Stimulated activated CD8-positive, alpha-beta memory T cell treated with anti-CD3 and anti-CD28 coated beads, Interleukin-4, amount 100 ng/mL, for 1 hour (primary cell): ENCODE measurements around the gene SLC6A2.

Experiments used
- DNase-seq, 2 donors: peaks; one replicate each; pipeline ENCODE4 v3.0.0-alpha.2; 2020; ENCODE audit warnings: low read depth in 2 of 2, low spot score in 1 of 2

Gene SLC6A2

DNA sequence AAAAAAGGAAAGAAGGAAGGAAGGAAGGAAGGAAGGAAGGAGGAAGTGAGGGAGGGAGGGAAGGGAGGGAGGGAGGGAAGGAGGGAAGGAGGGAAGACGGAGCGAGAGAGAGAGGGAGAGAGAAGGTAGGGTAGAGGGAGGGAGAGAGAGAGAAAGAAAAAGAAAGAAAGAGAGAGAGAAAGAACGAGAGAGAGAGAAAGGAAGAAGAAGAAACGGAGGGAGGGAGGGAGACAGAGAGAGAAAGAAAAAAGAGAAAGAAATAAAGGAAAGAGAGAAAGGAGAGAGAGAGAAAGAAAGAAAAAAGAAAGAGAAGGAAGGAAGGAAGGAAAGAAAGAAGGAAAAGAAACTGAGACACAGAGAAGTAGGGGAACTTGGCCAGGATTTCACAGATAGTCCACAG, 8.4 kb upstream of the SLC6A2 start:
- DNase-seq: no peak

DNA sequence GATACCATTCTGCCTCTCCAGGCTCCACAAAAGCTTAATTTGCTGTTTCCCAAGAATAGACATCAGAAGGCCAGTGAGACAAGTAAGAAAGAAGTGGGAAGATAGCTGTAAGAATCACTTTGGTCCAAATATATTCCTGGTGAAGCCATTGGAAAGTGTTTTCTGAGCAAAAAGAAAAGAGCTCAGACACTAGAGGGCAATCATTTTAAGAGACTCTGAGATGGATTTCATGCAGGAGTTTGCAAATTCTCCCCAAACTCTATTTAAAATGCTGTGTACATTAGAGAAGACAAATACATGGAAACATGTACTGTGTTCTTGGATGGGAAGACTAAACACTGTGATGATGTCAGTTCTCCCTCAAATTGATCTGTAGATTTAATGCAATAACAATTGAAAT, 8.0 kb upstream of the SLC6A2 start:
- no peak for DNase-seq

DNA sequence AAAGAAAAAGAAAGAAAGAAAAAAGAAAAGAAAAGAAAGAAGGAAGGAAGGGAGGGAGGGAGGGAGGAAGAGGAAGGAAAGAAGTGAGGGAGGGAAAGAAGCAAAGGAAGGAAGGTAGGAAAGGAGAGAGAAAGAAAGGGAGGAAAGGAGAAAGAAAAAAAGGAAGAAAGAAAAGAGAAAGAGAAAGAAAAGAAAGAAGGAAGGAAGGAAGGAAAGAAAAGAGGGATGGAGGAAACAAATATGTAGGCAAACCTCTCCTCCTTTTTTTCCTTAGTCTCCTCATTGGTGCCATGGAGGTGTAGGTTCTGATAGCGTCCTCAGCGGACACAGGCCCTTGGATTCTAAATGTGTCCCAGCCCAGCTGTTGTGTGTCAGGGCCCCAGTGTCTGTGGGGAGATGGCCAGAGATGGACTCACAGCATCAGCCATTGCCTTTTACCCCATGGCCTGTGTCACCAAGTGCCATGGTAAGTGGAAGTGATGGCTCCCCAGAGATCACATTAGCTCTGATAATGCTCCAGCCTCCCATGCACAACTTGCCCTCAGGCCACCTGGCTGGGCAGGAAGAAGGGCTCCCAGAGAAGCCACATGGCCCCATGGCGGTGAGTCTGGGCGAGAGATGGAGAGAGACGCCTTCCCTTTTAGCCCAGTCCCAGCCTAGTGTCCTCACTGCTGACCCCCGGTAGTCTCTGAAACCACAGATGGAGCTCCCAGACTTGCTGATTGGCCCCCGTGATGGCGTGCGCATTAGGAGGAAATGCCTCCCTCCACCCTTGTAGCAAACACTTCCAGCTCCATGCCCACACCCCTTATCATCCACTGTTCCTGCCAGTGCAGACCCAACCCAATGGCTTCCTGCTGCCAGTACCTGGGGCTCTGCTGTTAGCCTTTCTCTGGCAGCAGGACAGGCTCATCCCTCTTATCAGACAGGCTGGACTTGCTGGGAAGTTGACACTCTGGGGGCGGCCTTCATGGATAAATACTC, 3.7 kb upstream of the SLC6A2 start:
- DNase-seq: no peak

DNA sequence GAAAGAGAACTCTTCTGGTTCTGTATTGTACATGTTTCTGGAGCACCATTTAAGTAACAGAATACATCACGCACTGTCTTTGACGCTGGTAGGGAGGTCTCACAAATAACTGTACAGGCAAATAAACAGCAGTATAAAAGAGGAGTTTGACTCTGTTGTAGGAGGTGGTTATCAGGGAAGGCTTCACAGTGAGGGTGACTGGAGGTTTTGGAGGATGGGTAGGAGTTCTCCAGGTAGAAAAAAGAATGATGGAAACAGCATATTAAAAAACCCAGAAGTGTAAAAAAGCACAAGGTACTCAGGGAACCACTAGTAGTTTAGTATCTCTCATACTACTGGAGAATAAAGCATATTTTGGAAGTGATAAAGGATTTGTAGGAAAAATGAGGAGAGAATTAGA, 2.7 kb upstream of the SLC6A2 start:
- no peak for DNase-seq

DNA sequence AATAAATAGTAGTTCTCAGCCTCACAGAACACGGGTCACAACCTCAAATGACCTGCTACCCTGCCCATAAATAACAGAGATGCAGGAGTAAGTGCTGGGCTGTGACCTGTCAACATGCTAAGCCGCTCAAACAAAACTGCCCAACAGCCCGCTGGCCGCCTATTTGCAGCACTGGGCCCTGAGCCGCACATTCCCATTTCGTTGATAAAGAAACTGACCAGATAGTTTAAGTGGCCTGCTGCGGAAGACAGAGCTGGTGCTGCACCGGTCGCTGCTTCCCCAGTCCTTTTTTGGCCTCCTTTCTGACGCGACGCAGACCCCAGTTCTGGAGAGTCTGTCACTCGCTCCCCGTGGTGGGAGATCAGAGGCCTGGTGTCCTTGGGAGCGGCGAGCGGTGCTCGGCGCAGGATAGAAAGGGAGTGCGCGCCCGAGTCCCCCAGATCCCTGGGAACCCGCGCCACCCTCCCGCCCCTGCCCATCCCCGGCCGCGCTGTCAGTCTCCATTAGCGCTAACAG, 349 bp upstream of the SLC6A2 start:
- DNase-seq: no peak

DNA sequence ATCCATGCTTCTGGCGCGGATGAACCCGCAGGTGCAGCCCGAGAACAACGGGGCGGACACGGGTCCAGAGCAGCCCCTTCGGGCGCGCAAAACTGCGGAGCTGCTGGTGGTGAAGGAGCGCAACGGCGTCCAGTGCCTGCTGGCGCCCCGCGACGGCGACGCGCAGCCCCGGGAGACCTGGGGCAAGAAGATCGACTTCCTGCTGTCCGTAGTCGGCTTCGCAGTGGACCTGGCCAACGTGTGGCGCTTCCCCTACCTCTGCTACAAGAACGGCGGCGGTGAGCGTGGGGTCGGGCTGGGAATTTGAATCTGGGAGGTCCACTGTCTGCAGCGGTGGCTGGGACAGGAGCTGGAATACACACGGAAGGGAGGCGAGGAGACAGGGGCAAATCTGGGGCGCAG, 904 bp downstream of the SLC6A2 start:
- no peak for DNase-seq

DNA sequence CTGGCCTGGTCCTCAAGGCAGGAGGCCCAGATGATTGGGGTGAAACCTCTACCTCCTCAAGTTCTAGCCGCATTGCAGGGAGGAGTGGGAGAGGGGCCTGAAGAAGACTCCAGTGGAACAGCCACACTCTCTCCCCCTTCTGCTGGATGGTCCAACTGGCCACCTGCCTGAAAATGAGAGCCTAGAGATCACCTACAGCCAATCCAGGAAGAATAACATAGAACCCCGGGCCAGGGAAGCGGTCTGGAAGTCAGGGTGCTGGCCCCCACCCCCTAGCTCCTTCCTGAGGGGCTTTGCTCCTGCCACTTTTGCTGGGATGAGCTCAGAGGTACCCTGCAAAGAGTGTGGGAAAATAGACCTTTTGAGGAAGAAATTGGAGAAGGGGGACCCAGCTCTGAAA, 1.8 kb downstream of the SLC6A2 start:
- DNase-seq: no peak

DNA sequence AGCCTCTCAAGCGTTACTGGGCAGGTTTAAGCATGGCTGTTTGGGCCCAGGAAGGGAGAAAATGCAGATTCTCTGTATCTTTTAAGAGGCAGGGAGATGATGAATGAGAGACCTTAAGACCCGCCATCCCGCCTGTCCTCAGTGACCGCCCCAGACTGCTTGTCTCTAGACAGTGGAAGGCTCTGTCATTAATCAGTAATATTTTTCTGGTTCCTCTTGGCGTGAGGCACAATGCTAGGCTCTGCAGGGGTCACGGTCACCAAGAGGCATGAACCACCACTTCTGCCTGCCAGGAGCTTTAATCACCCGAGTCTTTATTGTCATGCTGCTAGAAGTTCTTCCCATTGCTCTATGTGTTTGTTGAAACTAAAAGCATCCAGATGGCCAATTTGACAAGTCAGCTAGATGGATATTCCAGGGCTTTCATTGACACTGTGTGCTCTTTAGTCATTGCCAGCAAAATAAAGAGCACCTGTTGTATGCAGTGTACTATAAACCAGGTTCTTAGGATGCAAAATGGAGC, 3.2 kb downstream of the SLC6A2 start:
- DNase-seq: no peak

DNA sequence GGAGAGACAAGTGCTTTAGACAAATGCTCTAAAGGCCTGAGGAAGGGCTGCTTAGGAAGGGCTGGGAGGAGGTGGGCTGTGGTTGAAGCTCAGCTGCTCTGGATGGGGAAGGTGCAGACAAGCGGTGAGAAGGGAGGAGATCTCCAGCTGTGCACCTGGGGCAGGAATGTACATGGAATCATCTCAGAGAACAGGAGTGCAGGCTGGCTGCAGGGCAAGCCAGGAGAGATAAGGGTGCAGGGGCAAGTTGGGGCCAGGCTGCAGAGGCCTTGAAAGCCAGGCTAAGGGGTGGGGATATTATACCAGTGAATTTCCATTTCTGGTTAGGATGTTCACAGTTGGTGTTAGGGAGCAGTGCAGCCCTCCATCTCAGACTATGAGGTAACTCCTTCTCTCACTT, 4.2 kb downstream of the SLC6A2 start:
- no peak for DNase-seq

DNA sequence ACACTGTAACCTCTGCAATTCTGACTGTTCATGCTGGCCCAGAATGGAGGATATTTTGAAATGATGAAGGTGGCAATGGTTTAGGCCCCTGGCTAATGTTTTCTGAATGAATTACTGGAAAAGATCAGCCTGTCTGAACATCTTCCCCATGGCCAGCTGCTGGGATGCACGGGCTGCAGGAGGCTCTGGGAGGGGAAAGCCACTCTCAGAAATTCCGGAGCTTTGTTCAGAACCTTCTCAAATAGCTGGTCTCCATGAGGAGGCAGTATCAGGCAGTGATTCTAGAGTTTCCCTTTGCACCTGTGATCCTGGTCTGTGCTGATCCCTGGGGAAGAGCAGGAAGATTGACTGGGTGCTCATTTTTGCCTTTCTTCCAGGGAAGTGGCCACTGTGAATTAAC, 5.0 kb downstream of the SLC6A2 start:
- no peak for DNase-seq

DNA sequence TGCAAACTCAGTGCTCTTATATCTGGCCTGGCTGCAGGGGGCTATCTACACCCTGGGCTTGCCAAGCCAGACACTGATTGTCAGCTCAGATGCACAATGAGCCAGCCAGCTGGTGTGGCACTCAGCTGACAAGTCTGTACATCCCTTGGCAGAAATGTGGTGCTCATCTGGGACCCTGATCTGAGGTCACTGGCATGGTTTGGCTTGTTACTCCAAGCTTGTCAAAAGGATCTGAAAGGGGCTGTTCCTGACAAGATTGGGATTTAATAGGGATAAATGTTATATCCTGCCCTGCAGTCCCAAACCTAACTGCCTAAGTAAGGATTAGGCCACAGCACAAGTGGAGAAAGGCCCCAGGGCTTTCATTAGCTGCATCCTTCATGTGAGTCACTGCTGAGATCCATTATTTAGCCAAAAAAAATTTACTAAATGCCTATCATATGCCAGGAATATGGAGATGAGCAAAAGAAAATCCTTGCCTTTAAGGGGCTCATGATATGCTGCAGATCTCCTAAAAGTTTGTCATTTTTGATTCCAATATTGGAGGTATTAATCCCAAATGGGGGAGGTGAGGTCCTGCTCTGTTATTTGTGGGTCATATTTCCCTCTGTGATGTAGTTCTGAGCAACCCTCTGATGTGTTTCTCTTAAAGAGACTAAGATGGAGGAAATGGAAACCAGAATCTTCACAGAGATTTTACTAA, 6.3 kb downstream of the SLC6A2 start:
- no peak for DNase-seq

DNA sequence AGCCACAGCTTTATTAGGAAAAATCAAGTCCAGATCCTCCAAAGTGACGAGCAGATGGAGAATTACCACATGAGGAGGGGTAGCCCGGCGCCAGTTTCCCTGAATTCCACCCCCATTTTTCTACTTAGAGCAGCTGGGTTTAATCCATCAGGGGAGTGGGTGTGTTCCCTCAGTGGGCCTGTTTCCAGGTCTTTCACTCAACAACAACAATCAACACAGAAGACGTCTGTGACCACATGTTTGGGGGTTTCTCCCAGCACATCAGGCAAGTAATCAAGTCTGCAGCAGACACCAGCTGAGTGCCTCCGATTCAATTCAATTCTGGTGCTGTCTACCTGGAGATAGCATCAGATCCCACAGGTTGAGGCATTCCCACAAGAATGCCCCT, 6.8 kb downstream of the SLC6A2 start:
- no peak for DNase-seq

DNA sequence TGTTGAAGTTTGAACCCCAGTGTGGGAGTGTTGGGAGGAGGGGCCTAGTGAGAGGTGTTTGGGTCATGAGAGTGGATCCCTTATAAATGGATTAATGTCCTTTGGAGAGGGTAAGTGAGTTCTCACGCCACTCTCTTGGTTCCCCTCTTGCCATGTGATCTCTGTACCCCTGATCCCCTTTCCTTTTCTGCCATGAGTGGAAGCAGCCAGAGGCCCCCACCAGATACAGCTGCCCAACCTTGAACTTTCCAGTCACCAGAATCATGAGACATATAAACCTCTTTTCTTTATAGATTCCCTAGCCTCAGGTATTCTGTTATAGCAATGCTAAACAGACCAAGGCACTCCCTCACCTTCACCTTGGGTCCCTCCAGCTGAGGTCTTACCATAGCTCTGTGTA, 7.4 kb downstream of the SLC6A2 start:
- DNase-seq: no peak

DNA sequence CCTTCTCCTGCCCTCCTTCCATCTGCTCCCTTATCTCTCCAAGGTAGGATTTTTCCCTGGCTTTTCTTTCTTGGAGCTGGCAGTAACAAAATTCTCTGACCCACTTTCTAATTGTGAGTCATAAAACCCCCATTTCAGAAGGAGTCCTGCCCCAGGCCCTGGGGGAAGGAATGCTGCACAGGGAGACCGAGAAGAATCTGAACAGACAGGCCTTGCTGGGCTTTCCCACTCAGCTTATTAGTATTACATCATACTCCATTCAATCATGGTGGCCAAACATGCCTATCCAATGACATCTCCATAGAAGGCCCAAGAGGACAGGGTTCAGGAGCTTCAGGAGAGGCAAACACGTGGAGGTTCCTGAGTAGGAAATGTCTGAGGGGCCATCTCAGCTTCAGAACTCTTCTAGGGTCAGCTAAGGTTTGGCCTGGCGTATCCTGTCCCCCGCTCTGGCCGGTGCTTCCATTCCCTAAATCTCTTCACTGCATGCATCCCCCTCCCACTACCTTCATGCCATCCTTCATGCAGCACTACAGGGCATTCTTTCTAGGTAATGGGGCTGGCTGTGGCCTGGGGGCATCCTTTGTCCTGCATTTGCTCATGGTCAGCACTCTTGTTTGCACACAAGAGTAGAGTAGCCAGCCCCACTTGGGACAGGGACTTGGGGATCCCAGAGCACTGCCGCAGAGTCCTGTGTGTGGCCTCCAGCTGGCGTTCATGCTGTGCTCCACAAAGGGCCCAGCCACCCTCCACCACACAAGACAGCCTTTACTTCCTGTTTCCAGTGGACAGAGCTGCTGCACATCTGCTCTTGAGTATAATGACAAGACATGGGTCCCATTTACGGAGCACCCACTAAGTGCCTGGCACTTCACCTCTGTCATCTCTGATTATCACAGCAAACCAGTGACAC, 8.2 kb downstream of the SLC6A2 start:
- no peak for DNase-seq

DNA sequence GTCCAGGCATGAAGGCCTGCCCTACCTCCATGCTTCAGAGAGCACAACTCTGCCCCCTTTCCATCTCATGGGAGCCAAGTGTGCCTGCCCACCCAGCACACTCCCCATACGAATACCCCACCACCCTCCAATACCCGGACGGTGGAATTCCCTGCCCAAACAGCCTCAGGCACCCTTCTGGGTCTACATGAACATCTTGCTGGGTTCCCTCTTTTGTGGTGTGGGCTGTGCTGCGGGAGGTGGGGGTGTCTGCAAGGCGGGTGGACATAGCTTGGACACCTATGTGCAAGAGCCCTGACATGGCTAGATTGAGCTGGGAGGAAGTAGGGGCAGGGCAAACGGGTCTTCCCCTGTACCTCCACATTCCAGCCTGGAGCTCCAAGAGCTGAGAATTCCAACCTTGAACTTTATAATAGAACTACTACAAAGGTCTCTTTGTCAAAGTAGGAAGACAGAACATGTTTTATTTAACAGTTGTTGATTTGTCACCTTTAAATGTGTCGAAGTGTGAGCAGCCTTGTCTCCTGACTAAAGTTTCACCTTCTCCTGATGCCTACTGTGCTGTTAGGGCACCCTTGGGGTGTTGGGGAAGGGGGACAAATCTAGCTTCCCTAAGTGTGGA, 9.1 kb downstream of the SLC6A2 start:
- DNase-seq: no peak

DNA sequence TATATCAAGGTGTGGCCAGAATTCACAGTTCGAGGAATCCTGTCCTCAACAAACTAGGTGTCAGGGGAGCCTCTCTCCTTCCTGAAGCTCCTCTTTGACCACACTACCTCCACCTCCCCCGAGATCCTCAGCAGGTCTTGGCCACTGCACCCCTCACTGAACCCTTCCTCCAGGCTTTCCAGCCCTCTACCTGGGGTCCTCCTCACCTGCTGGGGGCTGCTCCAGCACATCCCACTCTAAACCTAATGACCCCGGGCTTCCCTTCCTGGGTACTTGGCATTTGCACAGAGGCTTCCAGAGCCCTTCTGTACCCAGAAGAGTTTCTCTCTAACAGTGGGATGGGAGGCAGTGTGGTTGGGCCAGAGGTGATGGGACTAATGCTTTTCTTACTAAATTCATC, 9.7 kb downstream of the SLC6A2 start:
- DNase-seq: no peak

DNA sequence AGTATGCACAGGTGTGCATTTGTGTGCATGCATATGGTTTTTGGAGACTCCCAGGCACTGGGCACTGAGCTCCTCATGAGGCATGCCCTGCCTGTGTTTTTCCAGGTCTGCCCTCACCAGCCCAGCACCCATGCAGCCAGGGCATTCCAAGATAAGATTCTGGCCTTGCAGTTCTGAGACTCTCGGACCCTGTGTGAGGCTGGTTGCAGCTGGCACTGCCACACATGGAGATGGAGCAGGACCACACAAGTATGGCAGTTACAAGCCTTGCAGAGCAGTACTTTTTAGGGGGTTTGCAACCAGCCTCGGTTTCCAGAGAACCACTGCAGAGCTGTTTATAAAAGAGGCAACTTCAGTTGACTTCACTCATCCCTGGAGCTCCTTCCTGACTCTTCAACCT, 10.2 kb downstream of the SLC6A2 start:
- DNase-seq: no peak

DNA sequence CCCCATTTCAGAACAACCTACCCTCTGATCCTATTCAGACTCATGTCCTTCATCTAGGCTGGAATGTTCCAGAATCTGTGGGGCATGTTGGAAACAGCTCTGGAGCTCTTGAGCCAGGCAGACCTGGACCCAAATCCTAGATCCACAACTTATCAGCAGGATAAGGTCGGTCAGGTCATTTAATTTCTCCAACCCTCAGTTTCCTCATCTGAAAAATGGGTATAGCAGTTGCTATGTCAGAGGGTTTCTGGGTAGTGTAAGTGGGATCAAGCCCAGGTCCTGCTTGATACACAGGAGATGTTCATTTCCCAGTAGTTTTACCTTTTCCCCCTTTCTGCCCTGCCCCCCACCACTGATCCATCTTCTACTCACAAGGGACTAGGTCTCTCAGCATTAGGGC, 12.0 kb downstream of the SLC6A2 start:
- no peak for DNase-seq

DNA sequence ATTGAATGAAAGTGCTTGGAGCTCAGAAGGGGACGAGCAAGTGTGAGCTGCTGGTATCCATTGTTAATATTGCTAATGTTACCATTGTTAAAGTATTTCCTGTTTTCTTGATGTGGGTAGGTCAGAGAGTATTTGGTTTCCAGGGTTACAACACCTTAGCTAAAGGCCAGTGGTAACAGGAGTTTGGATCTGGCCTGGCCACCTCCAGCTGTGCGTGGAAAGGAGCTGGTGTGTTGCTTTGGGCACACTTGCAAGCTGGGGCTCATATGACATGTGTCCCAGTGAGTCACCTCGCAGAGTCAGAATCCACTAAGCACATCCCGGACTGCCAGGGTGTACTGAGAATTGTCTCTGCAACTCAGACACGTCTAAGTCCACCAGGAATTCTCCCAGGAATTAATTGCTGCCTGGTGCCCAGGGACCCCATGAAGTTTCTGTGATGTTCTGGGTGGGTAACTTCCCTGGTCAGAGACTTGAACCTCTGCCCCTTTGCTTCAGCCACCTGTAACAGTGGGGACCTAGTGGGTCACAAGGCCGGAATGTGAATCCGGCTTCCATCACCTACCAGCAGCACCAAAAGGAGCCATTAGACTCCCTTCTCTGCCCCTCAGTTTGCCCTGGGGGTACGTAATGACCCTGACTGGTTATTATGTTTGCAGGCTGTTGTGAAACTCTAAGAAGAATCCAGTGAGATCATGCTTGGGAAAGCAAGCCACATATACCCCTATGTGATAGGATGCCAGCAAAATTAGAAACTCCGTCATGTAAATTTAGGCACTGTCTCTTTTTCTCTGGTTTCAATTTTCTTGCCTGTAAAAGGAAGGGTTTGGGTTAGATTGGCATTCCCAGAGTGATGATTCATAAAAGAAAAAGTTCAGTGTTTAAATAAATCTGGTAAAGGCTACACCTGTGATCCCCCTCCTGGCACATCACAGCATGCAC, 12.8 kb downstream of the SLC6A2 start:
- DNase-seq: no peak
